GM21576 (cell line): ENCODE measurements around the gene YY1AP1.
A peak's percentile ranks its signal among the peaks of the same experiment; 100 is the strongest.
"Not testable (repeated sequence)": the region's sequence is repeated elsewhere in the genome, so short reads cannot be mapped to it uniquely, and the experiment has no call there.

ENCODE experiments used
- ATAC-seq: cut with Tn5 transposase; IDR thresholded peaks from one replicate; pipeline ENCODE4 v1.9.1; 2021; ENCODE audit warnings: mild to moderate bottlenecking, moderate library complexity; ENCODE audit not compliant: unreplicated experiment

The YY1AP1 gene

GRCh38 chr1:155688324-155689080, at the start of gene YY1AP1:
TSS of gene YY1AP1 (minus strand) at chr1:155688774. CDS start at chr1:155680436, 8,338 bp downstream.
- peak; percentile 76 for ATAC-seq

- ATAC-seq = no peak
Observed at GRCh38 chr1:155729031-155729898, 40.7 kb upstream of the YY1AP1 start.

GRCh38 chr1:155725142-155725541, 36.6 kb upstream of the YY1AP1 start:
- no peak for ATAC-seq

- ATAC-seq = no peak
Observed at GRCh38 chr1:155719703-155720102, 31.1 kb upstream of the YY1AP1 start.

GRCh38 chr1:155718524-155719115, 30.0 kb upstream of the YY1AP1 start:
- not testable (repeated sequence) for ATAC-seq

GRCh38 chr1:155717041-155717440, 28.5 kb upstream of the YY1AP1 start:
- ATAC-seq = no peak

GRCh38 chr1:155715777-155716176, 27.2 kb upstream of the YY1AP1 start:
- ATAC-seq = no peak

- ATAC-seq = not testable (repeated sequence)
Observed at GRCh38 chr1:155715056-155715455, 26.5 kb upstream of the YY1AP1 start.

GRCh38 chr1:155713075-155713474, 24.5 kb upstream of the YY1AP1 start:
- ATAC-seq = no peak

- ATAC-seq = not testable (repeated sequence)
Observed at GRCh38 chr1:155712636-155713035, 24.1 kb upstream of the YY1AP1 start.

GRCh38 chr1:155711457-155711856, 22.9 kb upstream of the YY1AP1 start:
- not testable (repeated sequence) for ATAC-seq

GRCh38 chr1:155709391-155709790, 20.8 kb upstream of the YY1AP1 start:
- no peak for ATAC-seq

- ATAC-seq = no peak
Observed at GRCh38 chr1:155706139-155706538, 17.6 kb upstream of the YY1AP1 start.

- not testable (repeated sequence) for ATAC-seq
Observed at GRCh38 chr1:155704414-155704813, 15.8 kb upstream of the YY1AP1 start.

- ATAC-seq = no peak
Observed at GRCh38 chr1:155703216-155703615, 14.6 kb upstream of the YY1AP1 start.

- not testable (repeated sequence) for ATAC-seq
Observed at GRCh38 chr1:155701675-155702074, 13.1 kb upstream of the YY1AP1 start.

GRCh38 chr1:155699062-155699461, 10.5 kb upstream of the YY1AP1 start:
- ATAC-seq = not testable (repeated sequence)

GRCh38 chr1:155698382-155699038, 9.9 kb upstream of the YY1AP1 start:
- no peak for ATAC-seq

GRCh38 chr1:155697616-155698015, 9.0 kb upstream of the YY1AP1 start:
- ATAC-seq = not testable (repeated sequence)

GRCh38 chr1:155697046-155697445, 8.5 kb upstream of the YY1AP1 start:
- ATAC-seq = no peak

- no peak for ATAC-seq
Observed at GRCh38 chr1:155696524-155696923, 8.0 kb upstream of the YY1AP1 start.
